ENCODE data around the gene DZIP3. TPM values are rescaled to one million over a fixed set of nuclear protein-coding genes. Genes with fewer than 3 reads are reported as not detected.
A peak's percentile ranks its signal among the peaks of the same experiment; 100 is the strongest.

Gene DZIP3
- total and polyA plus RNA-seq, 8 donors, result 2.8 to 12.3 (median 6.0) TPM

DNA sequence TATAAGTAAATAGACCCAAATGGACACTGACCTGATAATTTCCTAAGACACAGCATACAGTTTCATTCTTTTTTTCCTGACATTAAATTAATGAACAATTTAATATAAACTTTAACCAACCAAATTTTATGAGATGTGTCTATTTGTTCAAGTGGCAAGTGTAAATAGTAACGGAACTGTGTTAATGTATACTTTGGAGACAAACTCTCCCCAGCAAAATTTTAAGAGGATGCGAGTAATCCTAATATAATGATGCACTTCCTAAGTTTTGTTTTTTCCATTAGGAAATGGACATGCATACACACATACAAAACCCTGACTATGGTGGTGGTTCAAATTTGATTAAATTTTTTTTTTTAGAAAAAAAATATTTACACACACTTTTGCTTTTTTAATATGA, 40.6 kb upstream of the DZIP3 start:
- 88 to 91% methylated on average over 2 of the region's 2 CpGs for WGBS, 2 donors
- Histone ChIP-seq H3K27ac (no peak overlapping the region), H3K36me3 (no peaks in the 10 kb centered on the region), H3K4me1 (no peaks in the 10 kb centered on the region), H3K27me3 (no peaks in the 10 kb centered on the region), H3K4me3 (no peak overlapping the region), H3K9me3 (no peaks in the 10 kb centered on the region)
- FAIRE-seq, result no peak
- TF ChIP-seq, protein P1, sequence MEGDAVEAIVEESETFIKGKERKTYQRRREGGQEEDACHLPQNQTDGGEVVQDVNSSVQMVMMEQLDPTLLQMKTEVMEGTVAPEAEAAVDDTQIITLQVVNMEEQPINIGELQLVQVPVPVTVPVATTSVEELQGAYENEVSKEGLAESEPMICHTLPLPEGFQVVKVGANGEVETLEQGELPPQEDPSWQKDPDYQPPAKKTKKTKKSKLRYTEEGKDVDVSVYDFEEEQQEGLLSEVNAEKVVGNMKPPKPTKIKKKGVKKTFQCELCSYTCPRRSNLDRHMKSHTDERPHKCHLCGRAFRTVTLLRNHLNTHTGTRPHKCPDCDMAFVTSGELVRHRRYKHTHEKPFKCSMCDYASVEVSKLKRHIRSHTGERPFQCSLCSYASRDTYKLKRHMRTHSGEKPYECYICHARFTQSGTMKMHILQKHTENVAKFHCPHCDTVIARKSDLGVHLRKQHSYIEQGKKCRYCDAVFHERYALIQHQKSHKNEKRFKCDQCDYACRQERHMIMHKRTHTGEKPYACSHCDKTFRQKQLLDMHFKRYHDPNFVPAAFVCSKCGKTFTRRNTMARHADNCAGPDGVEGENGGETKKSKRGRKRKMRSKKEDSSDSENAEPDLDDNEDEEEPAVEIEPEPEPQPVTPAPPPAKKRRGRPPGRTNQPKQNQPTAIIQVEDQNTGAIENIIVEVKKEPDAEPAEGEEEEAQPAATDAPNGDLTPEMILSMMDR (IDR thresholded peaks at IDR 0.05), result no peak
- ATAC-seq, result no peak
- intact Hi-C loops (cut with DNase I), result loop anchor here in 1 of 3 donors (10.0 kb wide), 1 partner anchor 54 kb away; no protein-coding TSS in a partner anchor
- no peak for DNase-seq

GRCh38 chr3:108552267-108553159, 37.0 kb upstream of the DZIP3 start:
- Histone ChIP-seq H3K27me3 (no peaks in the 10 kb centered on the region), H3K36me3 (no peaks in the 10 kb centered on the region), H3K4me1 (peaks cover 0 to 20% (median 16%) of the 10 kb centered on the region in 3 donors), H3K9me3 (no peaks in the 10 kb centered on the region), H3K4me3 (no peak overlapping the region), H3K27ac (no peak overlapping the region)
- FAIRE-seq (peak; percentile 91), ATAC-seq (peak in 3 of 4 donors; percentile 67 to 73 (median 71)), DNase-seq (no peak)
- TF ChIP-seq, protein P1 (IDR thresholded peaks at IDR 0.05), result peak in 2 of 4 donors; percentile 16 to 31
- WGBS, 2 donors, result 30 to 31% methylated on average over 4 of the region's 4 CpGs
- intact Hi-C loops (cut with DNase I), result loop anchor here in 1 of 3 donors (5.0 kb wide), 1 partner anchor 60 kb away; no protein-coding TSS in a partner anchor

- intact Hi-C loops (cut with DNase I), result loop anchor here in 1 of 3 donors (5.0 kb wide), 1 partner anchor 62 kb away; no protein-coding TSS in a partner anchor
- H3K36me3 ChIP-seq, result no peaks in the 10 kb centered on the region
- H3K4me1 ChIP-seq, result peaks cover 0 to 20% (median 16%) of the 10 kb centered on the region in 3 donors
- H3K9me3 ChIP-seq, result no peaks in the 10 kb centered on the region
- FAIRE-seq (no peak), ATAC-seq (peak in 1 of 4 donors; percentile 17), DNase-seq (no peak)
- H3K27ac ChIP-seq, result peak overlapping the region in 2 of 4 donors; percentile 61 to 72
- no peaks in the 10 kb centered on the region for H3K27me3 ChIP-seq
- TF ChIP-seq, protein P1 (IDR thresholded peaks at IDR 0.05), result no peak
- H3K4me3 ChIP-seq, result no peak overlapping the region
Measured at GRCh38 chr3:108554229-108554628, 35.3 kb upstream of the DZIP3 start.

DNA sequence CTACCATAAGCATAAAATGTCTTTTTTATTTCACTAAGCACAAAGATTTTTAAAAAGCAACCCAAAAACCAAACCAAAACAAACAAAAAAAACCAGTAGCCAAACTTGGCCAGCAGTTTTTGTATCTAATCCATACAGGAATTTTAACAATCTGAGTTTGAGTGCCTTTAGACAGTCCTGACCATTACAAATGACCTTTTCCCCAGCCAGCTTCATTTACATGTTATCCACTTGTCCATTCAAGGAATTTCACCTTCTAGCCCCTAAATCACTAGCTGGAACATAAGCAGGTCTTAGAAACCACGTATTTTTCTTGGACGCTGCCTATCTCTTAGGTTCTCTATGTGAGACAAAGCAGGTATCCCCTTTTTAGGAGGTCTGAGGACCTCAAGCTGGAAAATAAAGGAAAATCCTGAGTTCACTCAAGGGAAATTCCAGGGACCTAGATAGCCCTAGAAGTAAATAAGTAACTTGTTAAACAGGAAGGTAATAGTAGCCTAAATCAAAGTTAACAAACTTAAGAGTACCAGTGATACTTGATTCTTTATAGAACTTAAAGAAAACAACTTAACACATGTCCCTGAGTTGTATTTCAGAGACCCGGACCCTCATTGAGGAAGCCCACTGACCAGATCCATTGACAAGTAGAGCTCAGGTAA, 34.5 kb upstream of the DZIP3 start:
- intact Hi-C loops (cut with DNase I), result loop anchor here in 1 of 3 donors (5.0 kb wide), 1 partner anchor 63 kb away; no protein-coding TSS in a partner anchor
- Histone ChIP-seq H3K27me3 (no peaks in the 10 kb centered on the region), H3K4me3 (no peak overlapping the region), H3K4me1 (peaks cover 0 to 20% (median 16%) of the 10 kb centered on the region in 3 donors), H3K36me3 (no peaks in the 10 kb centered on the region), H3K27ac (peak overlapping the region in 3 of 4 donors; percentile 28 to 72 (median 61)), H3K9me3 (no peaks in the 10 kb centered on the region)
- TF ChIP-seq, protein P1 (IDR thresholded peaks at IDR 0.05), result no peak
- FAIRE-seq, result no peak
- DNase-seq, result no peak
- ATAC-seq, result peak; percentile 50 to 79 (median 67)
- WGBS, 2 donors, result 36 to 43% methylated on average over 3 of the region's 3 CpGs
